Subcutaneous abdominal adipose tissue (tissue), 5 donors: ENCODE results near the gene PTGIS.

Source experiments
- H3K27ac ChIP-seq: one replicate; pipeline ENCODE4 v1.7.0; 2013; ENCODE audit warnings: low read depth, mild to moderate bottlenecking, inconsistent platforms, low read length, moderate library complexity
- H3K27me3 ChIP-seq, 5 donors: one replicate each; pipeline ENCODE4 v1.7.0; 2013; ENCODE audit warnings: low read length in 5 of 5, inconsistent platforms in 1 of 5; ENCODE audit not compliant: control insufficient read depth in 5 of 5, insufficient read depth in 4 of 5
- H3K36me3 ChIP-seq, 5 donors: one replicate each; pipeline ENCODE4 v1.7.0; 2013; ENCODE audit warnings: low read length in 5 of 5; ENCODE audit not compliant: control insufficient read depth in 5 of 5, insufficient read depth in 5 of 5
- H3K4me1 ChIP-seq, 5 donors: one replicate each; pipeline ENCODE4 v1.7.0; 2013; ENCODE audit warnings: low read length in 5 of 5, mild to moderate bottlenecking in 3 of 5, moderate library complexity in 1 of 5; ENCODE audit not compliant: control insufficient read depth in 5 of 5, insufficient read depth in 5 of 5
- H3K4me3 ChIP-seq, 5 donors: one replicate each; pipeline ENCODE4 v1.7.0; 2013; ENCODE audit warnings: low read length in 5 of 5, low read depth in 1 of 5
- H3K9ac ChIP-seq, 5 donors: one replicate each; pipeline ENCODE4 v1.7.0; 2013; ENCODE audit warnings: low read length in 5 of 5, mild to moderate bottlenecking in 4 of 5, moderate library complexity in 3 of 5
- H3K9me3 ChIP-seq, 5 donors: one replicate each; pipeline ENCODE4 v1.7.0; 2013; ENCODE audit warnings: low read length in 5 of 5; ENCODE audit not compliant: control insufficient read depth in 5 of 5
- donor health status: healthy.
- donor health status: healthy.
- donor health status: healthy.
- donor health status: healthy.
- donor health status: healthy.

The PTGIS gene

GRCh38 chr20:49505518-49505917, 62.4 kb downstream of the PTGIS start:
- Histone ChIP-seq H3K4me1 (peaks cover 4 to 40% (median 32%) of the 10 kb centered on the region in 5 donors), H3K36me3 (peaks cover 0 to 9% (median 2%) of the 10 kb centered on the region in 5 donors), H3K27ac (no peak overlapping the region), H3K4me3 (no peak overlapping the region), H3K9me3 (no peaks in the 10 kb centered on the region), H3K9ac (no peak overlapping the region), H3K27me3 (no peaks in the 10 kb centered on the region)

- no peak overlapping the region for H3K9ac ChIP-seq
- no peaks in the 10 kb centered on the region for H3K27me3 ChIP-seq
- H3K27ac ChIP-seq, result no peak overlapping the region
- H3K4me3 ChIP-seq, result no peak overlapping the region
- H3K9me3 ChIP-seq, result peaks cover 0 to 3% (median 0%) of the 10 kb centered on the region in 5 donors
- H3K36me3 ChIP-seq, result peaks cover 0 to 8% (median 2%) of the 10 kb centered on the region in 5 donors
- H3K4me1 ChIP-seq, result peaks cover 1 to 19% (median 16%) of the 10 kb centered on the region in 5 donors
Observed at GRCh38 chr20:49503176-49503575, 64.8 kb downstream of the PTGIS start.

DNA sequence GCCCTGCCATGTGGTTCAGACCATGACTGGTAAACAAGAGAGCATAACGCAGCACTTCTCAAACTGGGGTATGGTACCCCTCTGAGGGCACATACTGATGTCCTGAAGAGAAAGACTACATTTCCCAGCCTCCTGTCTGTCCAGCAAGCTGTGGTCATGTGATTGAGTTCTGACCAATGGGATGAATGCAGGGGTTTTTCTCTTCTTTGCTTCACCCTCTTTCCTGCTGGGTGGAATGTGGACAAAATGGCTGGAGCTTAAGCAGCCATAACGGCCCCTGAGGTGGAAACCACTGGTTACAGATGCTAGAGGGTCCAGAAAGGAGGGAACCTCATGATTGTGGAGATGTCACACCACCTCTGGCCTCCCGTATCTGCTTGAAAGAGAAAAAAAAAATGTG, 66.0 kb downstream of the PTGIS start:
- H3K36me3 ChIP-seq, result no peaks in the 10 kb centered on the region
- no peak overlapping the region for H3K27ac ChIP-seq
- H3K4me3 ChIP-seq, result no peak overlapping the region
- peaks cover 0 to 3% (median 0%) of the 10 kb centered on the region in 5 donors for H3K9me3 ChIP-seq
- peaks cover 3 to 17% (median 12%) of the 10 kb centered on the region in 5 donors for H3K4me1 ChIP-seq
- H3K9ac ChIP-seq, result no peak overlapping the region
- no peaks in the 10 kb centered on the region for H3K27me3 ChIP-seq

DNA sequence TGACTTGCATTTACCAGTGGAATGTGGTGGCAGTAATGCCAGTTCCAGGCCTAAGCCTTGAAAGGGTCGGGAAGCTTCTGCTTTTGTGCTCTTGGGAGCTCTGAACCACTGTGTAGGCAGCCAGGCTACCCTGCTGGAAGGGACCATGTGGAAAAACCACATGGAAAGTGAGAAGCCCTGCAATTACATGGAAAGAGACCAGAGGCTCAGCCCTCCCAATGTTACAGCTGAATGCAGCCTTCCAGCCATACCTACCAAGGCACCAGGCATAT, 70.6 kb downstream of the PTGIS start:
- Histone ChIP-seq H3K27me3 (no peaks in the 10 kb centered on the region), H3K27ac (peak overlapping the region; percentile 80), H3K36me3 (no peaks in the 10 kb centered on the region), H3K9me3 (peaks cover 0 to 3% (median 0%) of the 10 kb centered on the region in 5 donors), H3K9ac (peak overlapping the region in 1 of 5 donors; percentile 11), H3K4me3 (peak overlapping the region in 1 of 5 donors; percentile 11), H3K4me1 (peaks cover 6 to 25% (median 16%) of the 10 kb centered on the region in 5 donors)

- Histone ChIP-seq H3K36me3 (no peaks in the 10 kb centered on the region), H3K4me3 (no peak overlapping the region), H3K27me3 (no peaks in the 10 kb centered on the region), H3K4me1 (peaks cover 6 to 25% (median 16%) of the 10 kb centered on the region in 5 donors), H3K27ac (peak overlapping the region; percentile 80), H3K9ac (peak overlapping the region in 1 of 5 donors; percentile 23), H3K9me3 (peaks cover 0 to 3% (median 0%) of the 10 kb centered on the region in 5 donors)
Observed at GRCh38 chr20:49496553-49497397, 71.2 kb downstream of the PTGIS start.

DNA sequence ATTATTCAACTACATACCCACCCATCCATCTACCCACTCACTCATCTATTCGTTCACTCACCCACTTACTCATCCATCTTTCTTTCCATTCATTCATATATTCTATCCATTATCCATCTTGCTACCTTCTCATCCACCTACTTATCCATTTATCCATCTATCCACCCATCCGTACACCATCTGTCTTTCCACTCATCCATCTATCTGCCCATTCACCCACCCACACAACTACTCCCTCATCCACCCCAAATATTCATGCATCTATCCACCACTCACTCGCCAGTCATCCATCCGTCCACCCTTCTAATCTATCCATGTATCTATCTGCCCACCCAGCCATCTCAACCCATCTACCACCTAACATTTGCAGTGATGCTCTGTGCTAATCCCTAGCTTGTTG, 71.9 kb downstream of the PTGIS start:
- Histone ChIP-seq H3K27me3 (no peaks in the 10 kb centered on the region), H3K9me3 (peaks cover 0 to 3% (median 0%) of the 10 kb centered on the region in 5 donors), H3K27ac (no peak overlapping the region), H3K36me3 (no peaks in the 10 kb centered on the region), H3K4me3 (no peak overlapping the region), H3K4me1 (peaks cover 6 to 30% (median 21%) of the 10 kb centered on the region in 5 donors), H3K9ac (no peak overlapping the region)

- H3K9me3 ChIP-seq, result no peaks in the 10 kb centered on the region
- H3K4me1 ChIP-seq, result peaks cover 0 to 24% (median 22%) of the 10 kb centered on the region in 5 donors
- H3K4me3 ChIP-seq, result no peak overlapping the region
- H3K36me3 ChIP-seq, result no peaks in the 10 kb centered on the region
- no peaks in the 10 kb centered on the region for H3K27me3 ChIP-seq
- H3K27ac ChIP-seq, result peak overlapping the region; percentile 86
- no peak overlapping the region for H3K9ac ChIP-seq
Observed at GRCh38 chr20:49490689-49491088, 77.2 kb downstream of the PTGIS start.

DNA sequence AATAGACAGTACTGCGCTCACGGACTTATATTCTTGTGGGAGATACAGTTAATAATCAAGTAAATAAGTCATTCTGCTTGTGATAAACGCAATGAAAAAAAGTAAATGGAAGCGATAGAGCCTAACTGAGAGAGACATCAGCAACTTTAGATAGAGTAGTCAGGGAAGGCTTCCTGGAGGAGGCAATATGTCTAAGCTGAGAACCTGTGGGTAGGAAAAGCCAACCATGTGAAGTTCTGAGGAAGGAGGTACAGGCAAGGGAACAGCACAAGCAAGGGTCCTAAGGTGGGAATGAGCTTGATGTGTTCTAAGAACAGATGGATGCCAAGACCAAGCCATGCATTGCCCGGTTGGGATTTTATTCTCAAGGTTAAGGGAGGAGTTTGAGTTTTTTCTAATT, 78.2 kb downstream of the PTGIS start:
- H3K4me3 ChIP-seq, result no peak overlapping the region
- no peak overlapping the region for H3K9ac ChIP-seq
- no peaks in the 10 kb centered on the region for H3K9me3 ChIP-seq
- H3K4me1 ChIP-seq, result peaks cover 0 to 26% (median 22%) of the 10 kb centered on the region in 5 donors
- peaks cover 0 to 3% (median 0%) of the 10 kb centered on the region in 5 donors for H3K27me3 ChIP-seq
- no peak overlapping the region for H3K27ac ChIP-seq
- H3K36me3 ChIP-seq, result no peaks in the 10 kb centered on the region

- peaks cover 0 to 3% (median 0%) of the 10 kb centered on the region in 5 donors for H3K27me3 ChIP-seq
- no peak overlapping the region for H3K27ac ChIP-seq
- H3K4me1 ChIP-seq, result peaks cover 0 to 50% (median 44%) of the 10 kb centered on the region in 5 donors
- H3K9ac ChIP-seq, result no peak overlapping the region
- H3K36me3 ChIP-seq, result peaks cover 0 to 5% (median 0%) of the 10 kb centered on the region in 5 donors
- no peaks in the 10 kb centered on the region for H3K9me3 ChIP-seq
- H3K4me3 ChIP-seq, result no peak overlapping the region
Observed at GRCh38 chr20:49486064-49486463, 81.9 kb downstream of the PTGIS start.

GRCh38 chr20:49485563-49485962, 82.4 kb downstream of the PTGIS start:
- Histone ChIP-seq H3K4me3 (no peak overlapping the region), H3K9ac (no peak overlapping the region), H3K4me1 (peaks cover 3 to 50% (median 46%) of the 10 kb centered on the region in 5 donors), H3K27me3 (peaks cover 0 to 3% (median 0%) of the 10 kb centered on the region in 5 donors), H3K27ac (no peak overlapping the region), H3K36me3 (peaks cover 0 to 5% (median 0%) of the 10 kb centered on the region in 5 donors), H3K9me3 (no peaks in the 10 kb centered on the region)
